GM23248 (cell line): Measurements from ENCODE around the gene PTPRU. TPM values are rescaled to one million over a fixed set of nuclear protein-coding genes. Genes with fewer than 3 reads are reported as not detected.

ENCODE experiments used
- DNase-seq: peaks from one replicate; pipeline ENCODE4 v3.0.0-alpha.2; 2015
- H2AFZ ChIP-seq: fragments of 200-600 bp; sonication (generic); 2 replicates; pipeline ENCODE4 v1.6.1; 2016; ENCODE audit warnings: antibody characterized with exemption
- H3F3A ChIP-seq: fragments of 200-600 bp; sonication (generic); 2 replicates; pipeline ENCODE4 v1.6.1; 2016; ENCODE audit warnings: mild to moderate bottlenecking, antibody characterized with exemption, mixed run types; ENCODE audit not compliant: insufficient read depth
- H3K27ac ChIP-seq: fragments of 200-600 bp; sonication (generic); 2 replicates; pipeline ENCODE4 v1.5.1; 2016; ENCODE audit warnings: mild to moderate bottlenecking
- H3K27me3 ChIP-seq: fragments of 200-600 bp; sonication (generic); replicated peaks from 2 replicates; pipeline ENCODE4 v1.6.1; 2016; ENCODE audit warnings: mild to moderate bottlenecking; ENCODE audit not compliant: insufficient read depth
- H3K36me3 ChIP-seq: fragments of 200-600 bp; sonication (generic); 2 replicates; pipeline ENCODE4 v1.6.1; 2016; ENCODE audit warnings: low read depth, mild to moderate bottlenecking
- H3K4me1 ChIP-seq: fragments of 200-600 bp; sonication (generic); 2 replicates; pipeline ENCODE4 v1.6.1; 2016; ENCODE audit warnings: mild to moderate bottlenecking; ENCODE audit not compliant: insufficient read depth
- H3K4me2 ChIP-seq: fragments of 200-600 bp; sonication (generic); one replicate; pipeline ENCODE4 v1.6.1; 2016; ENCODE audit warnings: mild to moderate bottlenecking; ENCODE audit not compliant: unreplicated experiment
- H3K4me3 ChIP-seq: fragments of 200-600 bp; sonication (generic); 2 replicates; pipeline ENCODE4 v1.5.1; 2016; ENCODE audit warnings: mild to moderate bottlenecking
- H3K79me2 ChIP-seq: fragments of 200-600 bp; sonication (generic); 2 replicates; pipeline ENCODE4 v1.6.1; 2016; ENCODE audit warnings: mild to moderate bottlenecking; ENCODE audit not compliant: insufficient read depth
- H3K9ac ChIP-seq: fragments of 200-600 bp; sonication (generic); 2 replicates; pipeline ENCODE4 v1.6.1; 2016; ENCODE audit warnings: mild to moderate bottlenecking
- H3K9me2 ChIP-seq: fragments of 200-600 bp; sonication (generic); 2 replicates; pipeline ENCODE4 v1.6.1; 2016; ENCODE audit warnings: mixed run types, mild to moderate bottlenecking, moderate library complexity; ENCODE audit not compliant: insufficient read depth
- H3K9me3 ChIP-seq: fragments of 200-600 bp; sonication (generic); one replicate; pipeline ENCODE4 v1.6.1; 2017; ENCODE audit warnings: low read depth
- H4K20me1 ChIP-seq: fragments of 200-600 bp; sonication (generic); 2 replicates; pipeline ENCODE4 v1.6.0; 2016; ENCODE audit not compliant: insufficient read depth
- EZH2 ChIP-seq: fragments of 200-600 bp; sonication (generic); IDR thresholded peaks from 2 replicates; pipeline ENCODE4 v1.6.1; 2018; ENCODE audit warnings: antibody characterized with exemption, mild to moderate bottlenecking; ENCODE audit not compliant: insufficient read depth, poor library complexity, severe bottlenecking
- EZH2phosphoT487 ChIP-seq: fragments of 200-600 bp; sonication (generic); IDR thresholded peaks from 2 replicates; pipeline ENCODE4 v1.6.1; 2018; ENCODE audit warnings: antibody characterized with exemption, moderate library complexity, mild to moderate bottlenecking, low read depth; ENCODE audit not compliant: insufficient read depth
- WGBS, 2 experiments: methylation state at CpG; one replicate each; pipeline ENCODE4 v1.1.6; 2015 to 2017; ENCODE audit warnings: low lambda C conversion rate in 2 of 2, low coverage in 1 of 2; ENCODE audit errors: missing lambda C conversion rate in 2 of 2; 5-methylcytosine and 5-hydroxymethylcytosine counted together
- in situ Hi-C: fragments of 300-500 bp; cut with MboI; formaldehyde crosslinking; loops from 2 replicates; pipeline ENCODE4 v1.15.0; 2020
- polyA plus RNA-seq: library from polyadenylated mRNA; unstranded; fragments of >200 nt; fragmentation: Nextera tagmentation; extraction: Ambion mirVana; gene quantifications from 2 replicates; pipeline ENCODE4 v1.2.1, GENCODE V29; 2016
- total RNA-seq: library from RNA; depleted of rRNA; stranded (reverse); fragments of >200 nt; shearing (Covaris generic); gene quantifications from 2 replicates; pipeline ENCODE4 v1.2.3, GENCODE V29; 2014

The PTPRU gene
- total and polyA plus RNA-seq, 2 experiments from 2014 or later: 6.2 to 16.8 TPM

GRCh38 chr1:29222686-29223085 is 13.6 kb upstream of the PTPRU start:
- in situ Hi-C loops: no loop called here
- H3K9ac ChIP-seq: no peak overlapping the region
- DNase-seq: no peak
- TF ChIP-seq EZH2 (no peak), EZH2phosphoT487 (no peak)
- no peaks in the 10 kb centered on the region for H3K27me3 ChIP-seq
- no peaks in the 10 kb centered on the region for H3K9me2 ChIP-seq
- H3K4me3 ChIP-seq: no peak overlapping the region
- H3K4me2 ChIP-seq: no peak overlapping the region
- WGBS, 2 experiments: 94 to 100% methylated on average over 1 of the region's 1 CpG
- peaks cover 13% of the 10 kb centered on the region for H3K4me1 ChIP-seq
- H2AFZ ChIP-seq: no peak overlapping the region
- no peaks in the 10 kb centered on the region; the same call in 1 of the 2 replicates for H3K79me2 ChIP-seq
- H3K27ac ChIP-seq: no peak overlapping the region
- no peaks in the 10 kb centered on the region for H4K20me1 ChIP-seq
- H3F3A ChIP-seq: peaks cover 17% of the 10 kb centered on the region; the same call in 1 of the 2 replicates
- H3K9me3 ChIP-seq: no peaks in the 10 kb centered on the region
- H3K36me3 ChIP-seq: no peaks in the 10 kb centered on the region

GRCh38 chr1:29223521-29223920 is 12.8 kb upstream of the PTPRU start:
- TF ChIP-seq EZH2phosphoT487 (no peak), EZH2 (no peak)
- Histone ChIP-seq H3K4me1 (peaks cover 5% of the 10 kb centered on the region), H3K36me3 (no peaks in the 10 kb centered on the region), H3K9me2 (no peaks in the 10 kb centered on the region), H3K9me3 (no peaks in the 10 kb centered on the region), H3K4me2 (no peak overlapping the region), H3K79me2 (peaks cover 4% of the 10 kb centered on the region), H3K27me3 (no peaks in the 10 kb centered on the region), H3K27ac (no peak overlapping the region), H3K4me3 (no peak overlapping the region), H4K20me1 (no peaks in the 10 kb centered on the region), H2AFZ (no peak overlapping the region), H3F3A (peaks cover 9% of the 10 kb centered on the region; the same call in 1 of the 2 replicates), H3K9ac (no peak overlapping the region)
- DNase-seq: no peak
- 85 to 88% methylated on average over 6 of the region's 6 CpGs for WGBS, 2 experiments
- in situ Hi-C loops: no loop called here

- WGBS, 2 experiments: 97 to 98% methylated on average over 5 of the region's 5 CpGs
- no peak overlapping the region for H3K27ac ChIP-seq
- H3K27me3 ChIP-seq: no peaks in the 10 kb centered on the region
- no peak overlapping the region for H3K4me3 ChIP-seq
- H4K20me1 ChIP-seq: no peaks in the 10 kb centered on the region
- no peaks in the 10 kb centered on the region for H3K9me2 ChIP-seq
- H3K4me1 ChIP-seq: no peaks in the 10 kb centered on the region
- H3K9me3 ChIP-seq: no peaks in the 10 kb centered on the region
- TF ChIP-seq EZH2: no peak
- no peak for TF ChIP-seq EZH2phosphoT487
- H3K36me3 ChIP-seq: no peaks in the 10 kb centered on the region
- H3K9ac ChIP-seq: no peak overlapping the region
- H3K4me2 ChIP-seq: no peak overlapping the region
- peaks cover 13% of the 10 kb centered on the region for H3K79me2 ChIP-seq
- no peak for DNase-seq
- H2AFZ ChIP-seq: no peak overlapping the region
- 0 out of 2 replicates have a peak, but pooled peaks cover under 1% of the 10 kb centered on the region for H3F3A ChIP-seq
- in situ Hi-C loops: no loop called here
Measured at GRCh38 chr1:29224356-29224837, 11.9 kb upstream of the PTPRU start.

- TF ChIP-seq EZH2 (no peak), EZH2phosphoT487 (no peak)
- H3K79me2 ChIP-seq: peaks cover 22% of the 10 kb centered on the region
- H3K9ac ChIP-seq: no peak overlapping the region
- no peak for DNase-seq
- no peaks in the 10 kb centered on the region for H3K27me3 ChIP-seq
- H3K9me3 ChIP-seq: no peaks in the 10 kb centered on the region
- H3K4me3 ChIP-seq: no peak overlapping the region
- in situ Hi-C loops: loop anchor here (25.0 kb wide), 2 partner anchors 462 to 1487 kb away; partner anchors contain the start of gene MATN1
- H3K4me2 ChIP-seq: no peak overlapping the region
- no peaks in the 10 kb centered on the region for H3K9me2 ChIP-seq
- 73 to 79% methylated on average over 4 of the region's 4 CpGs for WGBS, 2 experiments
- H3K36me3 ChIP-seq: no peaks in the 10 kb centered on the region
- no peaks in the 10 kb centered on the region for H4K20me1 ChIP-seq
- H3K4me1 ChIP-seq: peaks cover 4% of the 10 kb centered on the region; the same call in 1 of the 2 replicates
- no peaks in the 10 kb centered on the region for H3F3A ChIP-seq
- H2AFZ ChIP-seq: no peak overlapping the region
- H3K27ac ChIP-seq: no peak overlapping the region
Measured at GRCh38 chr1:29225361-29225760, 11.0 kb upstream of the PTPRU start.
